Urothelium cell line (cell line): ENCODE measurements around the gene PAQR6.
A peak's percentile ranks its signal among the peaks of the same experiment; 100 is the strongest.
"Not testable (repeated sequence)": the region's sequence is repeated elsewhere in the genome, so short reads cannot be mapped to it uniquely, and the experiment has no call there.

Experiments used
- DNase-seq: peaks from one replicate; pipeline ENCODE4 v3.0.0; 2011; ENCODE audit warnings: low spot score, mixed read lengths
- FAIRE-seq: peaks from 2 replicates; lab custom pipeline; 2011; peaks lifted over from hg19 to GRCh38; lab: Jason Lieb, UNC

The PAQR6 gene

GRCh38 chr1:156233426-156234127 is 14.3 kb downstream of the PAQR6 start:
- FAIRE-seq (no peak), DNase-seq (peak; percentile 61)

GRCh38 chr1:156232201-156232894 is 15.5 kb downstream of the PAQR6 start:
- DNase-seq (no peak), FAIRE-seq (no peak)

- DNase-seq, result no peak
- no peak for FAIRE-seq
Observed at GRCh38 chr1:156230473-156230837, 17.4 kb downstream of the PAQR6 start.

- DNase-seq (no peak), FAIRE-seq (no peak)
Observed at GRCh38 chr1:156229809-156230472, 17.9 kb downstream of the PAQR6 start.

GRCh38 chr1:156228501-156228900 is 19.4 kb downstream of the PAQR6 start:
- FAIRE-seq, result no peak
- DNase-seq, result no peak

- FAIRE-seq, result no peak
- DNase-seq, result no peak
Observed at GRCh38 chr1:156226782-156227181, 21.1 kb downstream of the PAQR6 start.

GRCh38 chr1:156226116-156226538 is 21.7 kb downstream of the PAQR6 start:
- FAIRE-seq (no peak), DNase-seq (no peak)

GRCh38 chr1:156225677-156226014 is 22.2 kb downstream of the PAQR6 start:
- no peak for DNase-seq
- FAIRE-seq, result no peak

- DNase-seq, result no peak
- FAIRE-seq, result no peak
Observed at GRCh38 chr1:156221986-156222692, 25.7 kb downstream of the PAQR6 start.

- DNase-seq, result no peak
- no peak for FAIRE-seq
Observed at GRCh38 chr1:156220226-156220625, 27.6 kb downstream of the PAQR6 start.

- FAIRE-seq (no peak), DNase-seq (no peak)
Observed at GRCh38 chr1:156217871-156218270, 30.0 kb downstream of the PAQR6 start.

- DNase-seq, result not testable (repeated sequence)
- peak; percentile 100 for FAIRE-seq
Observed at GRCh38 chr1:156216361-156217086, 31.3 kb downstream of the PAQR6 start.

GRCh38 chr1:156214024-156214748 is 33.7 kb downstream of the PAQR6 start:
- DNase-seq (peak; percentile 65), FAIRE-seq (no peak)

GRCh38 chr1:156213644-156213966 is 34.3 kb downstream of the PAQR6 start:
- FAIRE-seq (no peak), DNase-seq (no peak)

GRCh38 chr1:156212833-156213643 is 34.8 kb downstream of the PAQR6 start, which contains the start of gene PMF1:
TSS of gene PMF1 (plus strand) at chr1:156213007. CDS start at chr1:156213016, 9 bp downstream.
- FAIRE-seq (no peak), DNase-seq (peak; percentile 99)

- DNase-seq (no peak), FAIRE-seq (no peak)
Observed at GRCh38 chr1:156212130-156212529, 35.7 kb downstream of the PAQR6 start.

GRCh38 chr1:156211243-156211642 is 36.6 kb downstream of the PAQR6 start:
- FAIRE-seq (no peak), DNase-seq (no peak)

- DNase-seq (no peak), FAIRE-seq (no peak)
Observed at GRCh38 chr1:156204686-156205085, 43.2 kb downstream of the PAQR6 start.

- no peak for FAIRE-seq
- DNase-seq, result no peak
Observed at GRCh38 chr1:156203331-156203730, 44.5 kb downstream of the PAQR6 start.
